HG03135 (cell line): ENCODE results near the gene HS6ST1.

Experiments used
- ATAC-seq: cut with Tn5 transposase; IDR thresholded peaks from one replicate; pipeline ENCODE4 v1.9.1; 2021; ENCODE audit warnings: mild to moderate bottlenecking, moderate library complexity; ENCODE audit not compliant: unreplicated experiment

The HS6ST1 gene

DNA sequence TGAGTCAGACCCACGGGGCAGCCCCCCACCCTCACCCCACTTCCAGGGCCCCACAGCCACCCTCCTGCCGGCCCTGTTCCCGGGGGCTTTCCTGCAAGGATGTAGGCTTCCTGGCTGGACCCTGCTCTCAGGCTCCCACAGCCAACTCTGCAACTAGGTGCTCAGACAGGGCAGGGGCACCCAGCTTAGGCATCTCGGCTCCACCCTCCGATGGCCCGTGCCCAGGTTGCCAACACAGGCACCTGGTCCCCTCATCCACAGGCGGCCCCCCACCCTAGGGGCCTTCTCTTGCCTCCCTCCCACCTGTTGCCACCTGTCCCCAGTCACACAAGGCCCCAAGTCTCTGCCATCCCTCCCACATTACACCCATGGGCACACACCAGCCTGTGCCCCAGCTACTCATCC is 34.6 kb downstream of the HS6ST1 start:
- no peak for ATAC-seq

DNA sequence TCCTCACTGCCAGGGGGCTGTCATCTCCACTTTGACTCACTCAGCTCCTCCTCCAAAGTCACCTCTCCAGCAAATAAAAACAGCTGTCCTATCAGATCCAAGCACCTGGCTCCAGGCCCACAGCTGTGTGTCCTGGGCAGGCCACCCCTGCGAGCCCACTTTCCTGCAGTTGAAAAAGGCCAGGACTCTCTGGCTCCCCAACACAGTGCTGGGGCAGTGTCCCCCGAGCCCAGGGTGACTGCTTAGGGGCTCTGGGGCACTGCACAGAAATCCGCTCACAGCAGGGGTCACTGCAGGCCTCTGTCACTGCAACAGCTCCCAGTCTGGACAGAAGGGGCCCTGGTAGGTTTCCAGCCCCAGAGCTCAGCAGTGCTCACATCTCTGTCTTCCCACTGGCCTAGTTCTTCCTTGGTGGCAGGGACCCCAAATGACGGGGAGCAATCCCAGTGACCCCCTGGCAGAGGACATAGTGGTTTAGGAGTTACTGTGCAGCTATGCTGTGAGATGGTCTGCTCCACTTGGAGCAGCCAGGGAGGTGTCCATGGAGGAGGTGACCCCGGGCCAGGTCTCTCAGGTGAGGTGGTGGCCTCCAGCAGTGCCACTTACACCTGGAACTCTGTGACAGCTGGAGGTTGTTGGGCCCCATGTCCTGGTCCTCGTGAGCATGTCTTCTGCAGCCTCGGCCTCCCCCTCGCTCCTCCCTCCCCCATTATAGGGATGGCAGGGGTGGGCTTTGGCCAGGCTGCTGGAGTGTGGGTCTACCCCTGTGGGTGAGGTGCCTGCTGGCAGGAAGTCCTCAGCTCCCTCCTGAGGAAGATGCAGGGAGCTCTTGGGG is 35.5 kb downstream of the HS6ST1 start:
- ATAC-seq: no peak

DNA sequence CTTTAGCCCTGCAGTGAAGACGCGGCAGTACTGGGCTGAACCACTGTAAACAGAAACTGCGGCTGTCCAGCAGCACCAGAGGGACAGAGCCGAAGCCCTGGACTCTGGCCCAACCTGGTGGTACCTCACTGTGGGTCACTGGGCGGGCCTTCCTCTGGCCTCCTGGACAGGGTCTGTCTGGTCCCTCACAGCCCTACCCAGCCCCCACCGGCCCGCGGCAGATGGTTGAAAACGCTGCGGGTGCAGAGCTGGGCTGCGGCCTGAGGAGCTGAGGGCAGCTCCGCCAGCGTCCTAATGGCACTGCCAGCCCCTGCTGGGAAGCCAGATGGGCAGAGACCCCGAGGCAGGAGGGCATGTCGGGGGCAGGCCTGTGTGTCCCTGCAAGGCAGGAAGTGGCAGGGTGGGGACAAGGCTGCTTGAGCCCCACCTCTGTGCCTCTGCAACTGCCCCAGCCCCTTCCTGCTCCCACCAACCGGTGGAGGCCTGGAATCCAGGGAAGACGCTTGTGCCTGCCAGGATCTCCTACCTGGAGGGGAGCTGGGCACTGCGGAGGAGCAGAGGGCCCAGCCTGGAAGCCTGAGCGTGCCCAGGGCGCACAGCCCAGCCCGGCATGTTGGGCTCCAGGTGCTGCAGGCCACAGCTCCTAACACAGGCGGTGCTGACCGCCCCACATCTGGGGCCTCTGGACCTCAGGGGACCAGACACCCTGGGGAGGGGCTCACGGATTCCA is 36.3 kb downstream of the HS6ST1 start:
- no peak for ATAC-seq

DNA sequence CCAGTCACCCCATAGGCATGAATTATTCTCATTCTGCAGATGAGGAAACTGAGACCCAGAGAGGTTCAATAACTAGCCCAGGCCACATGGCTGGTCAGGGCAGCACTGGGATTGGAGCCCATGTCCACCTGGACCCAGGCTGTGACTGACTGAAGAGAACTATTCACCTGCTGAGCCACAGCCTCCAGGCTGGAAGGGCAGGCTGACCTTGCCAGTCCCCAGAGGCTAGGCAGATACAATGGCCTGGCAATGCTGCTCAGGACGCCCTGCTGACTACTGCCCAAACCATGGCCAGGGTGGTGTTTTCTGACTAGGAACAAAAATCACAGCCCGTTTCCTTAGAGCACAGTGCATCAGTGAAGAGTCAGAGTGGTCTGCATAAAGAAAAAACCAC is 36.8 kb downstream of the HS6ST1 start:
- ATAC-seq: no peak

DNA sequence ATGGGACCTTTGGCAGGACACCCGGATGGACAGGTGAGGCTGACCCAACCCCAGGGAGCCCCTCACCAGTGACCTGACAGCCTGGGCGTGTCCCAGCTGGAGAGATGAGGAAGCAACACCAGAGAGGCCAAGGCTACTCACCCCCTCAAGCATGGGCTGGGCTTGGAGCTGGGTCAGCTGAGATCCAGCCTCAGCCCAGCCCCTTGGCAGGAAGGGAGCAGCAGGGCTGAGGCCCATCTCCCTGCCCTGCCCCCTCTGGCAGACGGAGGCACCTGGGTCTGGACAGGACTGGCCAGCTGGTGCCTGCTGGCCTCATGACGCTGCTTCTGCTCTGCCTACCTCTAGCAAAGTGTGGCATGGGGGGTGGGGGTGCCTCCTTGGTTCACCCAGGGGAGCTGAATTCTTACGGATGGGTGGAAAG is 37.8 kb downstream of the HS6ST1 start:
- no peak for ATAC-seq

DNA sequence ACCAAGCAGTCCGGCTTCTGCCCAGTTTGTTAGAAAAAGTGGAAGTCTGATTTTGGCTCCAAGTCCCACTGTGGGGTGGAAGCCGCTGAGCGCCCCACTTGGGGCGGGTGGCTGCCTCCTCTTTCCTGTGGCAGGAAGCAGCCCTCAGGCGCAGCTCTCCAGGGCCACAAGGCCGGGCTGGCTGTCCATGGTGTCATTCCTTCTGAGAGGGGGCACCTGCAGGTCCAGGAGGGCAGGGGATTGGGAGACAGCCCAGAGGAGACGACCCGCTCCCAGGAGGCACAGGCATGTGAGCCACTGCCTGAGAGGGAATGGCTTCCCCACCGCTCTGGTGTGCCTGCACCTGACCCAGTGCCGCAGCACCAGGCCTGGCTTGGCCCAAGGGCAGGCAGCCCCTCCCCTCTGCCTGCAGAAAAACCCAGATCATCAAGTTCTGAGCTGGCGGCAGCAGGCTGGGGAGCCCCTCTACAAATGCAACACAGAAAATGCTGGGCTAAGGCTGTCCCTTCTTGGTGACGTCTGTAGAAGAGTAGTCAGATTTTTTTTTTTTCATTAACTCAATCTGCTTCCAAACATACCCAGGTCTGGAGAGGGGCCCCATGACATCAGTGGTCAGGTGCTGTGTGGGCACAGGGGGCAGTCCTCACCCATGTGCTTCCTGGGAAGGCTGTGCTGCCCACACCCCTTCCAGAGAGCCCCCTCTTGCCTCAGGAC is 38.4 kb downstream of the HS6ST1 start:
- no peak for ATAC-seq

DNA sequence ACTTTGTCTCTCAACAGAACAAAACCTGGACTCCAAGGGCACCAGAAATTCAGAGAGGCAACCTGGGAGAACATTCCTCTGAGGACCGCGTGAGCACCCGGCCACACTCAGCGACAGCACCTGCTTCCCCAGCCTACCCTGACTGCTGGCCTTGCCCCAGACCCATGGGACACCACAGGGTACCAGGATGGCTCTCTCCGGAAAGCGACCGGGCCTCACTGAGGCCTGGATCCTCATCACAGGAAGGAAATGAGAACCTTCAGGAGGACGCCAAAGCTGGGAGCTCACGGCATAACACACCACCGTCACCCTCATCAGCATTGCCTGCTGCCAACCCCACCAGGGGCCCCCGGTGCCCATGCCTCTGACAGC is 38.9 kb downstream of the HS6ST1 start:
- no peak for ATAC-seq

DNA sequence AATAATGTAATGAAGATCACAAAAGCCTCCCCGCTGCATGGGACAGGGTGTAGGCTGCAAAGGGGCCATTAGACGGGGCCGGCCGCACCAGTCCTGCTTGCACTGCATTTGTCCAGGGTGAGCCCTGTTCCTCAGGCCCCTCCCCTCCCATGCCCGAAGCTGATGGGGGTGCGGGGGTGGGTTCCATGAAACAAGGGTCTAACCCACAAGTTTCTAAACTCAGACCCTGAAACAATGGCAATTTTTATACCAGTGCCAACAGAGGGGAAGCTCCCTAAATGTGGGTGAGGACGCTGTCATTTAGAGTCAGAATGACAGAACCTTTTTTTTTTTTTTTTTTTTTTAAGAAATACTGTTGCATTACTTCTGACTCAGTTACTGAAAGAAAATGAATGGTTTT is 39.7 kb downstream of the HS6ST1 start:
- no peak for ATAC-seq

DNA sequence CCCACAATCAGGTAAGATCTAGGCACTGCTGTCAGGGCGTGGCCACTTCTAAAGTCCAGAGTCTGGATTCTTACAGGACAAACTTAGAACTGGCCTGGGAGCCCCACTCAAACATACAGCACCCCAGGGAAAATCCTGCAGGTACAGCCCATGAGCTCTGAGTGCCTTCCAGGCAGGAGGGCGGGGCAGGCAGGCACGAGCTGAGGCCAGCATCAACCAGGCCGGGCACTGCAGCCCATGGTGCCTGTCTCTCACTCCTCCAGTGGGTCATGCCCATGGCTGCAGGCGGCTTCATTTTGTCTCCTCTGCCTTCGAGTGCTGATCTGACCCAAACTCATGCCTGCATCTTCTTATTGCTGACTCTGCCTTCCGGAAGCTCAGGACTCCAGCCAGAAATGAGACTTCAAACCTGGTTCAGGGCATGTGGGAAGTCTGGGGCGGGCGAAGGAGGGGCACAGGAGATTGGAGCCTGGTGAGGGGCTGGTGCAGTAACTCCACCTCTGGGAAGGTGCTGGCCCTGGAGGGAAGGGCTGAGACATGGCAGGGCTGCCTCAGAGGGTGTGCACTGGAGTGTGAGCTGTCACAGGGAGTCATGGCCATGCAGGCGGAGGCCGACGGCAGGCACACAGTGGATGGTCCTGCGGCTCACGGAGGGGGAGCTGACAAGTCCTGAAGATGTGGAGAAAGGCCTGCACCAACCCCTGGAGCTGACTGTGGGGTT is 40.5 kb downstream of the HS6ST1 start:
- no peak for ATAC-seq

DNA sequence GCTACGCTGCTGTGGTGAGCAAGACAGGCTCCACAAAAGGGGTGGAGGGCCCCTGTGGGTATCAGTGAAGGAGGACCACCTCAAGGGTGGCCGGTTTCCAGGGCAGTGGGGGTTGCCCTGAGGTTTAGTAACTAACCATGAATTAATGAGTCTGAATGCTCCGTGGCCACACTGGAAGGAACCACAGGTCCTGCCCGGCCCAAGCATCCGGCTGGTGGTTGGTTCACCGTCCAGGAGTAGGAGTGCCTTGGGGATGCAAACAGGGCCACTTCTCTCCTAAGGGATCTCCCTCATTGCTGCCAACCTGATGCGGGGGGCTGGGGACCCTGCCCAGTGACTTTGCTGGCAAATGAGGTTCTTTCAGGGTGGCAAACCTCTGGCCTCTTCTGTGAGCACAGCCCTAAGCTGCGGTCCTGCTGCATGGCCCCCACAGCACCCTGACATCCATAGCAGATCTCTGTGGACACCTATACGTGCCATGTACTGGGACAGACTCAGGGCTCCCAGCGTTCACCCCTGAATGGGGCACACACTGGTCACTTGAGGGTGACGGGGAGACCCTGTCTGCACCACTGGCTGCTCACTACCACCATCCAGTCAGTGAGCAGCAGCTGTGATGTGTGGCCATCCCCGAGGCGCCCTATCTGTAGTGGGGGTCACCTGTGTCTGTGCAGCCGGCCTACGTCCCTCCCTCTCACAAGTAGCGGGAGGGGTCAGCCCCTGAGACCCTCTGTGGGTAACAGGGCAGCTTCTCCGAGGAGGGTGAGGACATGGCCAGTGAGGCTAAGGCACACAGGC is 41.6 kb downstream of the HS6ST1 start:
- ATAC-seq: no peak

DNA sequence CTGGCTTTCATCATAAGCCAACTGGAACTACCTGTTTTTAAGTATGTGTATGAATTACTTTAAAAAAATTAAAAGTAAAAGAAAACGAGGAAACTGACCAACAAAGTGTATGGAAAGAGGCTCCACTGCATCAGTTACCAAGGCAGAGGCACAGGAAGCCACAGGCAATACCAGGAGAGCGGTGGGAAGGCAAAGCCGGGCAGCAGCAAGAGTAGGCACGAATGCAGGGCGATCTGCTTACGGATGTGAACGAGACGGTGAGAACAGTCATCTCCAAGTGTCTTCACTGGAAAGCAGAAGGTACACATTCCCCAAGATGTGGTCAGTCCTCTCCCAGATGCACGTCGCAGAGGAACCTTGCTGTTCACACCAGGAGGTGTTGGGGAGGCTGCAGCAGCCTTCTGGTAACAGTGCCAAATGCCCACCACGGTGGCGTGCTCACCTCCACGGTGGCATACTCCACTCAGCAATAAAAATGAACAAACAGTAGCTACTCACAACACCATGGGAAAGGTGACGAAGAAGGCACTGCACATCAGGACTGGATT is 43.1 kb downstream of the HS6ST1 start:
- ATAC-seq: no peak

DNA sequence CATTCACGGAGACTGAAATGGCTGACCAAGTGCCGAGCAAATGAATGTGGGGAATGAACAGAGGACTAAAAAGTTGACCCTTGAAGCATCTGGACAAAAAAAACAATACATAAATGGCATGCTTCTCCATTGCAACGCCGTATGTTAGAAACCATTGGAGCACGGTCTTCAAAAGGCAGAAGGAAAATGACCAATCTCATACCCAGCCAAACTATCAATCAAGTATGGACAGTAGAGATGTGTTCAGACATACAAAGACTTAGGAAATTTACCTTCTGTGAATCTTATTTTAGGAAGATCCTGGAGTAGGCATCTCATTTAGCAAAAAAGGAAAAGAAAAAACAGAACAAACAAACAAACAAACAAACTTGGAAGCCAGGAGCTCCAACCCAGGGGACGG is 44.5 kb downstream of the HS6ST1 start:
- ATAC-seq: no peak

DNA sequence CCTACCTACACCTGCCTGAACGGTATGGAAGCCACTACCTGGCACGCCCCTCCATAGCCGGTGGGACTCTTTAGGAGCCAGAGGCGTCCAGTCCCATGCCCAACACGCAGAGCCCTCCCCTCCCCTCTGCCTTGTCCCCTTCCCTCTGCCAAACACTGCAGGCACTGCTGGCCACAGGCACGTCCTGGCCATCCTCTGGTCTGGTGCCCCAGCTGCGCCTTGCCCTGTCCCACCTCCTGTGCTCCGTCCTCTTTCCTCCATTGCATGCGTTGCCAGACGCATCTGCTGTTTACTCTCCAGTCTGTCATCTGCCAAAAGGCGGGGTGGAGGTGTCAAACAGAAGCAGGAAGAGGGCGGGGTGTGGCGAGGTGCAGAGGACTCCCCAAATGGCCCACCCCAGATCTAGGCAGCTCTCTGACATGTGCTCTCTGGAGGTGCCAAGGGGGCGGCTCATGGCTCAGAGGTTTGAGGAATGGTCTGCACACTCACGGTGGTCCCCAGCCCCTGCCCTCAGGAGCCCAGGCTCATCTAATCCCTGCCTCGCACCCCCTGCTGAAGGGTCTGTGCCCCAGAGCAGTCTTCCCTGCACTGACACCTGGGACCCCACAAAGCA is 45.1 kb downstream of the HS6ST1 start:
- no peak for ATAC-seq

DNA sequence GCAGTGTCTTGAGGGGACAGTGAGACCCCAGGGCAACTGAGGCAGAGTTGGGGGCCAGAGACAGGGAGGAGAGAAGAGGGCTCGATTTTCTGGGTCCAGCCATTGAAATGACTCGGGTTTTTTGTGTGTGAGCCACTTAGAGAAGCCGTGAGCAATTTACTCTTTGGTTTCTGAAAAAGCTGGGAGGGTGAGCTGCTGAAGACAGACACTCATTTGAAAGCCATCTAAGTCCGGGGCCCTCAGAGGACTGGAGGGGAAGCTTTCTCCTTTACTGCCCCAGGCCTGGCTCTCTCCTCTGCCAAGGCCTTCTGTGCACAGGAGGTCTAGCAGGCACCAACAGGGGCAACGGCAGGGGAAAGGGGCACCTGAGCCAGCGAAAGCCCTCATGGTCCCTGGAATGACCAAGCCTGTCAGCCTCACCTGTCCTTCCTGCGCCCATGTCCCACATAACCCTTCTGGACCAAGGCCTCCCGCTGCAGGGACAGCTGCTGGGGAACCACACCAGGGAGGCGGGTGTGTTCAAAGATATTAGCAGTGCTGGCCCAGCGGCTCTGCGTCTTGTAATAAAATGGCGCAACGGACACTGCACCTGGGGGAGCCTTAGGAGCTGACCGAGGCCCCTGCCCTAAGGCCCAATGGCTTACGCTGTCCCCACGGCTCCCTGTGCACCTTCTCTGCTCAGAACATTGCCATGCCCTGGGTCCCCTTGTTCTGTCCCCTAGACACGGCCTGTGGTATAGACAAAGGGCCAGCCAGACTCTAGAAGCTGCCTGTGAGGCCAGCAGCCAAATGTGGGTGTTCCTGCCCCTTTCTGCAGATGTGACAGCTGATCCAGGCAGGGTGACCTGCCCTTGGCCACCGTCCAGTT is 45.8 kb downstream of the HS6ST1 start:
- no peak for ATAC-seq

DNA sequence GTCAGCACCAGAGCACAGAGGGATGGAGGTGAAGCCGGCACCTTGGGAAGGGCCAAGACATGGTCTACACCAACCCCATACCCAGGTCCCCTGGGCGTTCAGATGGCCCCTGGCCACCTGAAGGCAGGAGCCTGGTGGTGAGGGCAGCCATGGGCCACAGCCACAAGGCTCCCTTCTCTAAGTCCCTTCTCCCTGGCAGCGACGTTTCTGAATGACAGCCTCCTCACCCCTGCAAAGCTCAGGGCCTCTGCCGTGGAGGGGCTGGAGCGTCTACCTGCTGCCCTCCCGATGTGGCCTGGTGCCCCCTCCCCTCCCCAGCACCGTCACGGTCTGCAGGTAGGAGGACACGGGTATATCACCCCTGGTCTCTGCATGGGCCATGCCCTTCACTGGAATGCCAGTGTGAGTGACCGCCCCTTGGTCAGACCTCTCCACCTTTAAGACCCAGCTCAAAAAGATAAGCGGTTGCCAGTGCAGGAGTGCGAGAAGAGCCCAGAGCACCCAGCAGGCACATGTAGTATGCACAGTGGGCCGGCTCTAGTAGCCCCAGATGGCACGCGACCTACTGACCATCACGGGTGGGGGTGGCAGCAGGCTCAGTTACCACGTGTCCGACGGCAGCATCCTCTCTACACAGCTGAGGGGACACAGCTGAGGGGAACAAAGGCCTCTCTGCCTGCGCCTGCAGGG is 46.6 kb downstream of the HS6ST1 start:
- ATAC-seq: no peak

DNA sequence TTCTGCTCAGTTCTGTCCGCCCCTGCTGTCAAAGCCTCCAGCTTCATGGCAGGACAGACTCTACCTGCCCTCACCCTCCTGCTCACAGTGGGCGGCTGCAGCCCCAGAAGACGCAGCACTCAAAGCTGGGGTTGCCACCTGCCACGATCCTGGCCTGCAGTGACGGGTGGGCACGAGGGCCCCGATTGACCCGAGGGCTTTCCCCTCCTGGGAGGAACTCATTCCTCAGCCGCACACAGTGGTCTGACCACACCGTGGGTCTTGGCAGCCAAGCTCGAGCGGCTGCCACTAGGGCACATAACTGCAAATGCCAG is 47.1 kb downstream of the HS6ST1 start:
- no peak for ATAC-seq

DNA sequence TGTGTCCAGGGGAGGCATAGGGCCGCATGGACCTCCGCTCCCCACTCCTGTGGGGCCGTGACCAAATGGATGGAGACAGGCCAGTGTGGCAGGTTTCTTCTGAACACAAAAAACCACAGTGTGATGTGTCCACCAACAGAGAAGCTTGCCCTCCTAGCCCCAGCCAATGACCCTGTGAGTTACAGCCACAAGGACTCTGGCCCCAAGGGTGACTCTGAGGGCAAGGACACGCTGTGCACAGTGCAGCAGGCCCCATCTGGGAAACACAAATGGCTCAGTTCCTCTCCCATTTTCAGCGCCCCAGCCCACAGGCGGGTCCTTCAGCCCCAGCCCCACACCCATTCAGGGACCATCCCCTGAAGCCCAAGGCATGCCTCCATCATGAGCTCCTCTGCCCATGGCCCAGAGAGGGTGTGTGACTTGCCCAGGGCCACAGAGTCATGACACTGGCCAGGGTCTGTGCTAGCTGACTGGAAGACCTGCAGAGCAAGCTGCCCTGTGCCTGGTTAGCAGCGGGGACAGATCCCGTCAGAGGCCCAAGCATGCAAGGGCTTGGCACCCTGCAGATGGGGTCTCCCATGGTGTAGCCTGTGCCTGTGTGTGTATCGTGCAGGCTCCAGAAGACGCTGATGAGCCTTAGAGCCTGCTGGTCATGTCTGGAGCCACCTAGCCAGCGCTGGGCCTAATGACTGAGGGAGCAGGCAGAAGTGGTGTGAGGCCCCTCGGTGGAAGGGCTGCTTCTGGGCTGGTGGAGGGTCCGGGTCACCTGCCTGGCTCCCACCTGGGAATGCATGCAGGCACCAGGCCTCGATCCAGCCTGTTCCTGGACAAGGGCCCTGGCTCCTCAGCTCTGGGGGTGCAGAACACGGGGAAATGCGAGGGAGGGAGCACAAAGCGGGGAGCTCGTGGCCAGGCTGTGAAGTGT is 47.7 kb downstream of the HS6ST1 start:
- no peak for ATAC-seq
